Hematopoietic multipotent progenitor cell treated with erythropoietin and hydrocortisone succinate and interleukin-3 and kit ligand, for 15 days (in vitro differentiated cells): ENCODE data around the gene TRAPPC2L.

Experiments
- DNase-seq: peaks from one replicate; pipeline ENCODE4 v3.0.0-alpha.2; 2015; ENCODE audit warnings: low spot score

Gene TRAPPC2L

DNA sequence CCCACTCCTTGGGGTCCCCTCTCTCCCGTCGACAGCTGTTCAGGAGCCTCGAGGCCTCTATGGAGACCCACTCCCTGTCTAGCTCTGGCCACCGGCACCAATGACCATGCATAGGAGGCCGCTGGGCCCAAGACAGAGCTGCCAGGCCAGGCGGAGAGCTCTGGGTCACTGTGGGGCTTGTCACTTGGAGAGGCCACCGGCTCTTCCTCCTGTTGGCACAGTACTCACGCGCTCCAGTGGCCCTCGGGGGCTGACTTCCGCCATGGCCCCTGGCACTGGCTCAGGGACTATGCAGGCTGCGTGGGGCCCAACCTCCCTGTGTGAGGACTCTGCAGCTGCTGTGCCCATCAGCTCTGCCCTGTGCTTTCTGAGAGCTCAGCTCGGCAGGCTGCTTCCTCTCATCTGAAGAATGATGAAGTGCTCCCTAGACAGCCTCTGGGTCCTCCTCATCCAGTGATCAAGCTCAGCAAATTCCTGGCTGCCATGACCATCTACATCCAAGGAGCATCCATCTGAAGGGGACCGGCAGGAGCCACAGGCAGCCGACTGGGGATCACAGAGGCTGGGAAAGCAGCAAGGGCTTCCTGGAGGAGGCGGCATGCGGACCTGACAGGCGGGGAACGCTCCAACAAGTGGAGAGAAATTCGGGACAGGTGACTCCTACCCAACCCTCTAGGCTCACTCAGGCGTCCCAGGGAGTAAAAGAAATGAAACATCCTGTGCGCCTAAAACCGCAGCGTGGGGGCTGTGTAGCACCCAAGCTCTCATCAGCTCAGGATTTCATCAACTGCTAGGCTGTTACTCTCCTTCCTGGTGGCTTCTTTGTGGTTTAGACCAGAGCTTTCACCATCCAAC, 17.0 kb upstream of the TRAPPC2L start:
- DNase-seq: no peak

GRCh38 chr16:88840600-88841215, 16.2 kb upstream of the TRAPPC2L start:
- DNase-seq: no peak

- DNase-seq: no peak
These were observed 15.2 kb upstream of the TRAPPC2L start for GRCh38 chr16:88841521-88842307.

GRCh38 chr16:88842308-88842756, 14.6 kb upstream of the TRAPPC2L start:
- DNase-seq: no peak

DNA sequence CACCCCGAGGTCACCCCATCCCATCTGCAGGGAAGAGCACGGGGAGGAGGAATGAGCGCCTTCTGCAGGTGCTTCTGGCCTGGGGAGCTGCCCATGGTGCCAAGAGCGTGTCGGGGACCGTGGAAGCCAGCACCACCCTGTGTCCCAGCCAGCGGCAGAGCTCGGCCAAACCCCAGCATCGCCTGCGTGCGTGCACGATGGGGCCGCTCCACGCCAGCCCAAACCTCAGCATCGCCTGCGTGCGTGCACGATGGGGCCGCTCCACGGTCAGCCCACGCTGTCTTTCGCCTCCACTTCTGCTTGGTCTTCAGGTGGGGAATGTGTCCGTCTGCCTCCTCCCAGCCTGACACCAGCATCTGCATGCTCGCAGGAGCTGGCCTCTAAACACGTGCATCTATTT, 14.1 kb upstream of the TRAPPC2L start:
- DNase-seq: no peak

DNA sequence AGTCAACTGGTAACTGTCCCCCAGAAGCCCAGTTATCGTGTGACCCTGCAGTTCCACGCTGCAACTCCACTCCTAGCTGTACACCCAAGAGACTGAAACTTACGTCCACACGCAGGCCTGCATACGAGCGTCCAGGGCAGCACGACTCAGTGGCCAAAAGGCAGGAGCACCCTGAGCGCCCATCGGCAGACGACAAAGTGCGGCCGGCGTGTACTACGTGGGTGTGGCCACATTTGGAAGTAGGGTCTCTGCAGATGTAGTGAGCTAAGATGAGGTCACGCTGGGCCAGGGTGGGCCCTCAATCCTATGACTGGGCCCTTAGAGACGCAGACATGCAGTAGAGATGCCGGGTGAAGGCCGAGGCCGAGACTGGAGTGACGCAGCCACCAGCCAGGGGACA, 13.7 kb upstream of the TRAPPC2L start:
- DNase-seq: no peak

DNA sequence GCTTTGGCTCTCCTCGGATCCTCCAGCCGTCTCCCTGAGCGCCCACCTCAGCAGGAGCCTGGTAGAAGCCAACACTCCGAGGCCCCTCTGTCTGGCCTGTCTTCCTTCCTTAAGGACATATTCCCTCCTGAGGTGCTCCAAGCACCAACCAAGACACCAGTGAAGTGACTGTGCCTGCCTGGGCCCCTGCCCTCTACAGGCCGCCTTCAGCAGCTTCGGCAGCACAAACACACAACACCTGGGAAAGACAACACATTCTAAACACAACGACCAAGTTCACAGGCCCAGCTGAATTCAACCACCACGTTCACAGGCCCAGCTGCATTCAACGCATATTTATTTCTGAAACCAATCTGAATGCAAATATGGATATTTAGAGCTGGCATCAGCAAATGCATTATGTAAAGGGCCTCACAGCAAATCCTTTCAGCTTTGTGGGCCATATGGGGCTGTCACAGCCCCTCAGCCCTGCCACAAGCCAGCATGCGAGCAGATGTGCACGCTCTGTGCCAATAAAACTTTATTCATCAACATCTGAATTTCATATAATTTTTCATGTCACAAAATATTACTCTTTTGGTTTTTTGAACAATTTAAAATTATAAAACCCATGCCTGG, 12.4 kb upstream of the TRAPPC2L start:
- DNase-seq: no peak

DNA sequence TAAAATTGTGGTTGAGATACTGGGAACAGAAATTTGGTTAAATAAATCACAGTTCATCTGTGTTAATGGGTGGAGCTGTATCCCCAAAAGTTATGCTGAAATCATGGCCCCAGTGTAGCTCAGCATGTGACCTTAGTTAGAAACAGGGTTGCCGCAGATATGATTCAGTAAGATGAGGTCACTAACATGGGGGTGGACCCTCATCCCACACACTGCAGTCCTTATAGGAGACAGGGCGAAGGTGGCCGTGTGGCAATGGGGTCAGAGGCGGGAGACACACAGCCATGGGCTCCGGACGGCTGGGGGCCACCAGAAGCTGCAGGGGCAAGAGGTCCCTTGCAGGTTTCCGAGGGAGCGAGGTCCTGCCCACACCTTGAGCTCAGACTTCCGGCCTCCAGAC, 10.8 kb upstream of the TRAPPC2L start:
- DNase-seq: no peak

DNA sequence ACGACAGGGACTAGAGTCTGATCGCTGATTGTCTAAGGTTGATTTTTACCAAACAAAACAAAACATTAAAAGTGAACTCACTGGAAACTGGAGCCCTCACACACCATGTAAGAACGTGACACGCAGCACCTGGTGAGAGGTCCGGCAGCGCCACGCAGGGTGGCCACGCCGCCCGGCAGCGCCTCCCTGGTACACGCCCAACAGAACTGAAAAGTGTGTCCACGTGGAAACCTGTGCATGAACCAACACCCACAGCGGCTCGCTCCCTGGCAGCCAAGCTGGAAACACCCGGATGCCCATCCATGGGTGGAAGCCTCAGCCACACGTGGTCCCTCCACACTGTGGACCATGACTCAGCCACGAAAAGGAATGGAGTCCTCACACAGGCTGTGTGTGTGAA, 9.3 kb upstream of the TRAPPC2L start:
- no peak for DNase-seq

DNA sequence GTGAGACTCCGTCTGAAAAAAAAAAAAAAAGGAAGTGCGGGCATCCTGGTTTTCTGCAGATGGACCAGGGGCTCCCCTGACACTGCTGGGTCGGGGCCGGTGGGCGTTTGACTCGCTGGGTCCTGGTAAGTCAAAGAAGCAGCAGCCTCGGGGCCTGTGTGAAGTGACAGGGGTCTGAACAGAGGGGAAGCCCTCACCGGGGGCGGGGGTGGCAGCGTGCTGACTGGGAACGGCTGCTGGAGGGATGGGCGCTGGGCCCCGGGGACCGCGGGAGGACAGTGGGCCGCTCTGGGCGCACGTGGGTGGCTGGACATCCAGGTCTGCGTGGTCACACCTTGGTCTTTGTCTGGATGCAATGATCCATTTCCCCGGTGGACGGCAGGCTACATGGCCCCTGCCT, 8.4 kb upstream of the TRAPPC2L start:
- no peak for DNase-seq

- DNase-seq: no peak
These were observed 6.3 kb upstream of the TRAPPC2L start for GRCh38 chr16:88850531-88851199.

DNA sequence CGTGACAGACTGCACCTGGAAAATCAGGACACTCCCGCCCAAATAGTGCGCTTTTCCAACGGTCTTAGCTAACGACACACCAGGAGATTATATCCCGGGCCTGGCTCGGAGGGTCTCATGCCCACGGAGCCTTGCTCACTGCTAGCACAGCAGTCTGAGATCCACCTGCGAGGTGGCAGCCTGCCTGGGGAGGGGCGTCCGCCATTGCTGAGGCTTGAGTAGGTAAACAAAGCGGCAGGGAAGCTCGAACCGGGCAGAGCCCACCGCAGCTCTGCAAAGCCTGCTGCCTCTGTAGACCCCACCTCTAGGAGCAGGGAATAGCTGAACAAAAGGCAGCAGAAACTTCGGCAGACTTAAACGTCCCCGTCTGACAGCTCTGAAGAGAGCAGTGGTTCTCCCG, 5.3 kb upstream of the TRAPPC2L start:
- no peak for DNase-seq

- no peak for DNase-seq
These were observed 3.5 kb upstream of the TRAPPC2L start for GRCh38 chr16:88853325-88853941.

DNA sequence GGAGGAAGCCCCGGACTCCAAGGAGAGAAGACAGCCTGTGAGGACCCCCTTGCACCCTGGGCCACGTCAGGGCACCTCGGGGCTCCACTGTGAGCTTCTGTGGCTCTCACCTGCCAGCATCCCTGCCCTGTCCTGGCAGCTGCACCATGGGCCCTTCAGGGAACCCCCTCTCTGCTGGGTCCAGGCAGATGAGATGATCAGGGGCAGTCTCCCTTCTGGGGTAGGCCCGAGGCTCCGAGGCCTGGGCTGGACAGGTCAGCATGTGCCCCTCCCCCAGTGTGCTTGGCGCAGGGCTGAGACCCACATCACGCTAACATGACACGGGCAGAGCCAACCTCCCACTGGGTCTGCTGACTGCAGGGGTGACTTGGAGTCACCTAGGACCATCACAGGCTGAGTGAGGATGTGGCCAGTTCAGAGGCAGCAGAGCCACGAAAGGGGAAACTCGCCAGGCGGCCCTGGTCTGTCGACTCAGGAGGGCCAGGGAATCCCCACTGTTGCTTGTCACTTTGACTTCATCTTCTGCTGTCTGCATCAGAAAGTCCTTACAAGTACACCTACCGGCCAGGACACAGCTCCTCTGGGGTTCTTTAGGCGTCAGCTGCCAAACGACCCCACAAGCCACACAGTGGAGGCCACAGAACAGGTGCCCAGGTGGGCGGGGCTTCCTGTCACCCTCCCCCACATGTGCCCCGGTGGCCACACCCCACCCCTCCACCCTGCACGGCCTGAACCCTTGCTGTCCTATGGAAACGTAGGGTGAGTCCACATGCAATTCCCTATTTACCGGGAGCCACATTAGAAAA, 2.4 kb upstream of the TRAPPC2L start:
- DNase-seq: no peak

DNA sequence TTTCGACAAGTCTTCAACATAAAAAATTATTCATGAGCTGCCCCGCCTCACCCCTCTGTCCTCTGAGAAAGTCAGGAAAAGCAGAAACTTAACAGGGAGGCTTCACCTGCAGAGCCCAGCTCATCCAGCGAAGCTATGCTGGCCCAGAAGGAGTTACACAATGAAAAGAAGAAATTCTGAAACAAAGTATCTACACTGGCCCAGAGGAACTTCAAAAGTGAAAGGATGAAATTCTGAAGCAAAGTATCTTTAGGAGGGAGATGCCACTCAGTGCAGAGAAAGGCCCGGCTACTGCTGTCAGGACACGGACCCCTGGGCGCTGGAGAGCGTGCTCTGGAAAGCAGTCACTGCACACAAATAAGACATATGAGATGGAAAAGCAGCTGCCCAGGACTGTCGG, 1.8 kb upstream of the TRAPPC2L start:
- no peak for DNase-seq

DNA sequence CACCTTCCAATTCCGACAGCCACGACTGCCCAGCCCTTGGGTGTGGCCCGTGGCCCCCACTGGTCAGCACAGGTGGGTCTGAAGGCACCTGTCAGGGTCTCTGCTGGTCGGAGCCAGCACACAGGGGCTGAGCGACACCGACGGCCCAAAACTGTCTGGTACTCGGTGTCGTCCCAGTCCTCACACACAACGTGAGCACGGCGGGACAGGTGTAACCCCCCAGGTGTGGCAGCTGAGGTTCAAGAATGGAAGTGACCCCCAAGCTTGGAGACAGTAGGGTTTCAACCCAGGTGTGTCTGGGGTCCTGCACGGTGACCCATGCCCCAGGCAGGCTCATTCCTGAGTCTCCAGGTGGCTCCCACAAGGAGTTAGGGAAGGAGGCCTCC, 1.2 kb upstream of the TRAPPC2L start:
- no peak for DNase-seq

GRCh38 chr16:88856122-88856827, 652 bp upstream of the TRAPPC2L start:
- DNase-seq: no peak

DNA sequence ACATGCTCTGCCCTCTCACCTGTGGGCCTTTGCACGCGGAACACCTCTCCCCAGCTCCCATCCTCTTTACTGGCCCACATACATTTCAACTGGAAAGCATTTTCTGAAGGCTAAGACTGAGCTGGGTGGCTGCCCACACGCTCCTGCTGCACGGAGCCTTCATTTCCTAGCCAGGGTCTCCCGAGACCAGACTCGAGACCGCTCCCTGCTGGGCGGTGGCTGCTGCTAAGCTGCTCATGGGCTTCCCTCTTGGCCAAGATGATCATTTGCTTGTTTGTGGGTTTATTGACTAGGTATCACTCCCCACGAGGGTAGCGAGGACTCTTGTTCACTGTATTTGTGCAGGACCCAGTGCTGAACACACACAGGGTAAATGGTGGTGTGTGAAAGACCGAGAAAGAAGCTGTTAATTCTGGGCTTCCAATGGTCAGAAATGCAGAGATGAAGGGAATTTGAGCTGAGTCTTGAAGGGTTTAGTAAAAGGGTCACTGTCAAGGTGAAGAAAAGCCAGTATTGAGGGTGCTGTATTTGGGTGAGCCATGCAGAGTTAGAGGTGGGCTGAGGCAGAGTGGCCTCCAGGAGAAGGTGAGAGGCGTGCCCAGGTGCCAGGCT, 907 bp downstream of the TRAPPC2L start:
- peak; percentile 66 for DNase-seq

GRCh38 chr16:88859381-88860091, 2.6 kb downstream of the TRAPPC2L start:
- no peak for DNase-seq
